ENCODE data around the gene ZNF217. TPM values are rescaled to one million over a fixed set of nuclear protein-coding genes. Genes with fewer than 3 reads are reported as not detected.
A peak's percentile ranks its signal among the peaks of the same experiment; 100 is the strongest.

ZNF217 gene
- total and polyA plus RNA-seq, 9 of the 15 experiments (the other 6 are each of a cell fraction or from before 2014, with no cell fraction given): 3.0 to 41.8 (median 16.8) TPM

- TF ChIP-seq ZNF407 (IDR thresholded peaks at IDR 0.05; ENCODE audit: low read depth) (no peak), NFIX (CRISPR knock-in tag; IDR thresholded peaks at IDR 0.05; ENCODE audit: low read depth) (no peak), RBFOX2 (IDR thresholded peaks at IDR 0.05; ENCODE audit: low read depth, low read length) (peak; percentile 63), RBM22 (IDR thresholded peaks at IDR 0.05; ENCODE audit: low read depth, low read length, poor library complexity, severe bottlenecking) (peak; percentile 26), ZKSCAN8 (CRISPR knock-in tag; IDR thresholded peaks at IDR 0.05) (no peak), ATF1 (CRISPR knock-in tag; IDR thresholded peaks at IDR 0.05) (no peak), ATF1 (tag; IDR thresholded peaks at IDR 0.05) (no peak), PHF21A (IDR thresholded peaks at IDR 0.05; ENCODE audit: borderline replicate concordance, low read depth) (no peak), ZNF140 (CRISPR knock-in tag; IDR thresholded peaks at IDR 0.05) (no peak), PURB (CRISPR knock-in tag; IDR thresholded peaks at IDR 0.05; ENCODE audit: low read depth) (no peak), NCOR1 (IDR thresholded peaks at IDR 0.05) (no peak), PHB2 (IDR thresholded peaks at IDR 0.05; ENCODE audit: low read depth) (no peak), SREBF2 (CRISPR knock-in tag; IDR thresholded peaks at IDR 0.05) (no peak), CBFB (CRISPR knock-in tag; IDR thresholded peaks at IDR 0.05) (no peak), NFE2 (IDR thresholded peaks at IDR 0.05; ENCODE audit: low read depth) (no peak), ZBTB33 (CRISPR knock-in tag; IDR thresholded peaks at IDR 0.05) (no peak)
Measured at GRCh38 chr20:53581444-53582250, 12.0 kb downstream of the ZNF217 start (continued).
